IMR-90 (cell line): ENCODE measurements around the gene UBE2G1. TPM values are rescaled to one million over a fixed set of nuclear protein-coding genes. Genes with fewer than 3 reads are reported as not detected.

Experiments used
- ATAC-seq: fragments of 200-7000 bp; cut with Tn5 transposase; 2 replicates; pipeline ENCODE4 v1.9.1; 2020; ENCODE audit warnings: low read depth, mild to moderate bottlenecking, moderate library complexity
- BruUV-seq: library from RNA; stranded (reverse); fragments of 400-500 nt; replicated peaks from 2 replicates; lab custom pipeline; 2021; lab: Mats Ljungman, UMichigan
- CTCF ChIA-PET: fragments of 300-600 bp; formaldehyde crosslinking; extraction: SDS; loops from one replicate; lab custom pipeline; 2021; ENCODE audit warnings: antibody characterized with exemption; lab: Yijun Ruan, JAX
- POLR2A ChIA-PET: fragments of 300-600 bp; sonication (Branson Sonifier 250); formaldehyde crosslinking; loops from one replicate; lab custom pipeline; 2022; ENCODE audit warnings: antibody characterized with exemption; ENCODE audit not compliant: unreplicated experiment; lab: Charles Lee
- DNase-seq: peaks from one replicate; pipeline ENCODE4 v3.0.0; 2013
- H2AFZ ChIP-seq: replicated peaks from 2 replicates; pipeline ENCODE3; 2013; ENCODE audit warnings: low read length, mild to moderate bottlenecking; ENCODE audit not compliant: poor library complexity
- H2AK5ac ChIP-seq: 2 replicates; pipeline ENCODE4 v1.6.1; 2013; ENCODE audit warnings: low read depth, low read length, inconsistent platforms
- H2AK9ac ChIP-seq: replicated peaks from 2 replicates; pipeline ENCODE3; 2013; ENCODE audit warnings: mild to moderate bottlenecking, low read depth, low read length, moderate library complexity; ENCODE audit not compliant: poor library complexity
- H2BK120ac ChIP-seq: 2 replicates; pipeline ENCODE4 v1.6.1; 2013; ENCODE audit warnings: low read depth, low read length, inconsistent platforms
- H2BK15ac ChIP-seq: 3 replicates; pipeline ENCODE4 v1.6.1; 2013; ENCODE audit warnings: low read depth, low read length, inconsistent platforms
- H2BK20ac ChIP-seq: 2 replicates; pipeline ENCODE4 v1.6.1; 2013; ENCODE audit warnings: low read depth, mild to moderate bottlenecking, inconsistent platforms, low read length, moderate library complexity
- H2BK5ac ChIP-seq: 2 replicates; pipeline ENCODE4 v1.6.1; 2013; ENCODE audit warnings: mild to moderate bottlenecking, low read depth, low read length, inconsistent platforms; ENCODE audit not compliant: poor library complexity, severe bottlenecking
- H3K14ac ChIP-seq: replicated peaks from 2 replicates; pipeline ENCODE4 v1.6.1; 2013; ENCODE audit warnings: low read depth, low read length, inconsistent platforms
- H3K18ac ChIP-seq: 2 replicates; pipeline ENCODE4 v1.6.1; 2013; ENCODE audit warnings: low read depth, low read length, control low read depth
- H3K23ac ChIP-seq: 2 replicates; pipeline ENCODE4 v1.6.1; 2013; ENCODE audit warnings: low read depth, low read length, inconsistent platforms
- H3K27ac ChIP-seq: 2 replicates; pipeline ENCODE4 v1.5.1; 2013; ENCODE audit warnings: mild to moderate bottlenecking, control low read depth, low read length; ENCODE audit not compliant: insufficient read depth
- H3K27me3 ChIP-seq: 2 replicates; pipeline ENCODE4 v1.6.1; 2013; ENCODE audit warnings: low read length; ENCODE audit not compliant: control insufficient read depth, insufficient read depth
- H3K36me3 ChIP-seq: 2 replicates; pipeline ENCODE4 v1.6.1; 2013; ENCODE audit warnings: low read length, mixed read lengths; ENCODE audit not compliant: control insufficient read depth, insufficient read depth
- H3K4ac ChIP-seq: 2 replicates; pipeline ENCODE4 v1.6.1; 2013; ENCODE audit warnings: low read depth, low read length, inconsistent platforms
- H3K4me1 ChIP-seq: 2 replicates; pipeline ENCODE4 v1.6.1; 2013; ENCODE audit warnings: low read length, mixed read lengths; ENCODE audit not compliant: control insufficient read depth, insufficient read depth
- H3K4me2 ChIP-seq: 2 replicates; pipeline ENCODE4 v1.6.1; 2013; ENCODE audit warnings: low read depth, mild to moderate bottlenecking, control low read depth, low read length, moderate library complexity
- H3K4me3 ChIP-seq: 2 replicates; pipeline ENCODE4 v1.5.1; 2013; ENCODE audit warnings: low read depth, mild to moderate bottlenecking, control low read depth, low read length, moderate library complexity; ENCODE audit not compliant: insufficient read depth
- H3K56ac ChIP-seq: 2 replicates; pipeline ENCODE4 v1.6.1; 2013; ENCODE audit warnings: low read length, inconsistent platforms; ENCODE audit not compliant: insufficient read depth; ENCODE audit errors: extremely low read depth
- H3K79me1 ChIP-seq, 2 experiments: 2 replicates each; pipeline ENCODE4 v1.6.1; 2013; ENCODE audit warnings: low read length in 2 of 2, inconsistent platforms in 1 of 2, low read depth in 1 of 2
- H3K9ac ChIP-seq: 2 replicates; pipeline ENCODE4 v1.6.1; 2013; ENCODE audit warnings: low read depth, low read length, control low read depth
- H3K9me1 ChIP-seq: 2 replicates; pipeline ENCODE4 v1.6.1; 2013; ENCODE audit warnings: low read length, inconsistent platforms; ENCODE audit not compliant: insufficient read depth
- H3K9me3 ChIP-seq: 2 replicates; pipeline ENCODE4 v1.6.1; 2013; ENCODE audit warnings: low read length; ENCODE audit not compliant: control insufficient read depth, insufficient read depth
- H4K20me1 ChIP-seq: 2 replicates; pipeline ENCODE4 v1.6.1; 2013; ENCODE audit warnings: low read length, inconsistent platforms; ENCODE audit not compliant: insufficient read depth
- H4K5ac ChIP-seq: 2 replicates; pipeline ENCODE4 v1.6.1; 2013; ENCODE audit warnings: mild to moderate bottlenecking, low read depth, low read length, control low read depth
- H4K8ac ChIP-seq, 2 experiments: 2 replicates each; pipeline ENCODE4 v1.6.1; 2013; ENCODE audit warnings: low read depth in 2 of 2, low read length in 2 of 2, control low read depth in 1 of 2, inconsistent platforms in 1 of 2
- H4K91ac ChIP-seq: 2 replicates; pipeline ENCODE4 v1.6.1; 2013; ENCODE audit warnings: low read depth, low read length, inconsistent platforms; ENCODE audit not compliant: insufficient read depth
- BHLHE40 ChIP-seq: fragments of 150-350 bp; IDR thresholded peaks from 2 replicates; pipeline ENCODE4 v1.6.1; 2016; ENCODE audit warnings: mild to moderate bottlenecking, low read depth, low read length
- ELK1 ChIP-seq: fragments of 150-350 bp; IDR thresholded peaks from 2 replicates; pipeline ENCODE4 v1.6.1; 2016; ENCODE audit warnings: low read depth, mild to moderate bottlenecking, low read length, moderate library complexity, borderline replicate concordance
- MXI1 ChIP-seq: IDR thresholded peaks from 2 replicates; pipeline ENCODE4 v1.6.1; 2012; ENCODE audit warnings: low read depth, mild to moderate bottlenecking, low read length, moderate library complexity, borderline replicate concordance
- RCOR1 ChIP-seq: IDR thresholded peaks from 2 replicates; pipeline ENCODE4 v1.6.1; 2012; ENCODE audit warnings: mild to moderate bottlenecking, low read length, improper control_type of control experiment; ENCODE audit not compliant: insufficient replicate concordance
- WGBS, 2 experiments: methylation state at CpG; one replicate each; pipeline versions ENCODE4 v1.1.5 to v1.1.7; 2013; ENCODE audit warnings: missing lambda C conversion rate in 2 of 2; ENCODE audit not compliant: insufficient read length in 1 of 2; ENCODE audit errors: extremely low coverage in 2 of 2; 5-methylcytosine and 5-hydroxymethylcytosine counted together
- dilution Hi-C: fragments of 300-500 bp; cut with HindIII; formaldehyde crosslinking; loops from one replicate; pipeline ENCODE4 v1.14.3; 2018; ENCODE audit warnings: low sequenced_read_pairs; ENCODE audit not compliant: unreplicated experiment
- in situ Hi-C: fragments of 300-500 bp; cut with MboI; formaldehyde crosslinking; loops from 3 replicates; pipeline ENCODE4 v1.14.3; 2019; ENCODE audit warnings: low sequenced_read_pairs, inconsistent platforms, mixed read lengths
- intact Hi-C: fragments of 100-400 bp; cut with micrococcal nuclease; formaldehyde crosslinking; loops from 2 replicates; pipeline ENCODE4 v1.10.0; 2022
- polyA plus RNA-seq, 3 experiments: library from polyadenylated mRNA; depleted of rRNA; stranded (reverse); fragments of >200 nt; gene quantifications; 2 replicates each; pipeline ENCODE4 v1.2.3, GENCODE V29; 2012; ENCODE audit warnings: low replicate concordance in 1 of 3
- total RNA-seq: library from RNA; depleted of rRNA; stranded (reverse); fragments of >200 nt; gene quantifications from 2 replicates; pipeline ENCODE4 v1.2.3, GENCODE V29; 2012

UBE2G1 gene
- total and polyA plus RNA-seq, 2 of the 4 experiments (the other 2 are of a cell fraction) = 26.3 to 26.6 TPM

GRCh38 chr17:4301066-4301465 lies 65.4 kb downstream of the UBE2G1 start:
- Histone ChIP-seq H2BK20ac (no peak overlapping the region), H4K91ac (no peak overlapping the region), H3K4ac (no peak overlapping the region), H3K36me3 (peaks cover 12% of the 10 kb centered on the region), H2BK15ac (no peak overlapping the region), H3K9me3 (no peaks in the 10 kb centered on the region), H3K27ac (no peak overlapping the region), H4K8ac (no peak overlapping the region), H4K20me1 (peaks cover 55% of the 10 kb centered on the region; the same call in 1 of the 2 replicates), H2BK120ac (no peak overlapping the region), H2AK5ac (no peak overlapping the region), H2AK9ac (no peak overlapping the region), H3K27me3 (no peaks in the 10 kb centered on the region), H3K23ac (no peak overlapping the region), H2BK5ac (no peak overlapping the region), H3K4me3 (no peak overlapping the region), H3K4me2 (no peak overlapping the region), H3K9me1 (0 out of 2 replicates have a peak, but pooled peaks cover 2% of the 10 kb centered on the region), H4K5ac (no peak overlapping the region), H3K14ac (no peak overlapping the region), H3K79me1 (peaks cover 31 to 65% of the 10 kb centered on the region in 2 experiments), H3K18ac (no peak overlapping the region), H3K9ac (no peak overlapping the region), H3K4me1 (peaks cover 9% of the 10 kb centered on the region; the same call in 1 of the 2 replicates), H2AFZ (no peak overlapping the region), H3K56ac (no peak overlapping the region)
- TF ChIP-seq RCOR1 = no peak
- TF ChIP-seq MXI1 = no peak
- TF ChIP-seq ELK1 = no peak
- no peak for TF ChIP-seq BHLHE40
- ATAC-seq (no peak), DNase-seq (no peak)
- dilution Hi-C loops = no loop called here
- BruUV-seq = no TSS peak
- ChIA-PET POLR2A (no interaction called here), CTCF (interaction anchor here (0.6 kb wide), 1 partner anchor 14 kb away, joined by 3 read pairs; no protein-coding TSS in a partner anchor)
- in situ Hi-C loops = no loop called here
- no CpG with 5 or more reads among the region's 5 CpGs for WGBS, 2 experiments
- intact Hi-C loops = no loop called here
